NT2/D1 (cell line): ENCODE measurements around the gene RPL10L.

ENCODE experiments used
- SUZ12 ChIP-seq: IDR thresholded peaks from 2 replicates; pipeline ENCODE4 v1.6.1; 2011; ENCODE audit not compliant: insufficient read length, insufficient read depth; ENCODE audit errors: extremely low read depth
- YY1 ChIP-seq: IDR thresholded peaks from 2 replicates; pipeline ENCODE4 v1.6.1; 2011; ENCODE audit not compliant: insufficient read length, insufficient read depth
- ZNF274 ChIP-seq: IDR thresholded peaks from 2 replicates; pipeline ENCODE4 v1.6.1; 2011; ENCODE audit warnings: mild to moderate bottlenecking, low read depth, low read length

DNA sequence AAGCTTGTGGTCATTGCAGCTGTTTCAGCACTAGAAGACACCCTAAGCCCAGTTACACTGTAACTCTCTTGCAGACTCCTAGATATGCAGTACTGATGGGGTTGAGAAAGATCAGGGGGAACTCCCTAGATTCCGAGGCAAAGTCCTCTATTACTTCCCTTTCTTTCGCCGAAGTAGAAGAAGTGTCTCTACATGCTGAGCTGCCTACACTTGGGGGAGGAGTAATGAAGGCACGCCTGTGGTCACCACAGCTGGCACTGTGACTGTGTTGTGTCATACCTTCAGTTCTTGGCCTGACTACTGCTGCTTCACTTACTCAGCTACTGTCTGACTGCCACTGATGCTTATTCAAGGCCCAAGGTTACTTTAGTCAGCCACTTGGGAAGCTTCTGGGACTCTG is 35.1 kb upstream of the RPL10L start:
- TF ChIP-seq YY1 (no peak), ZNF274 (no peak), SUZ12 (no peak)
